GM12874 (cell line): ENCODE results near the gene DENND2A.
A peak's percentile ranks its signal among the peaks of the same experiment; 100 is the strongest.

ENCODE experiments used
- TF ChIP-seq, protein P1 (sequence below): IDR thresholded peaks from 2 replicates; pipeline ENCODE4 v1.5.1; 2011; ENCODE audit warnings: low read depth, mild to moderate bottlenecking, control low read depth, low read length, moderate library complexity; ENCODE audit not compliant: insufficient read depth

DENND2A gene

DNA sequence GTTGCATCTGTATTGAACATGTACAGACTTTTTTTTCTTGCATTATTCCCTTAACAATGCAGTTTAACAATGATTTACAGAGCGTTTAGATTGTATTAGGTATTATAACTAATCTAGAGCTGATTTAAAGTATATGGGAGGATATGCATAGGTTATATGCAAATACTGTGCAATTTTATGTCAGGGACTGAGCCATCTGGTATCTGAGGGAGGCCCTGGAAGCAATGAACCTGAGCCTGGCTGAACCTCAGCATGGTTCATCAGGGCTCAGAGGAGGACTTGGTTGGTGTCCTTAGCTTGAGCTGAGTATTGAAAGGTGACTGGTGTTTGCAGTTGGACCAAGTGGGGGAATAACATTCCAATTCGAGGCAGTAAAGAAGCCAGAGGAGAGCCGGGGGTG, 36.9 kb upstream of the DENND2A start:
- TF ChIP-seq, protein P1, sequence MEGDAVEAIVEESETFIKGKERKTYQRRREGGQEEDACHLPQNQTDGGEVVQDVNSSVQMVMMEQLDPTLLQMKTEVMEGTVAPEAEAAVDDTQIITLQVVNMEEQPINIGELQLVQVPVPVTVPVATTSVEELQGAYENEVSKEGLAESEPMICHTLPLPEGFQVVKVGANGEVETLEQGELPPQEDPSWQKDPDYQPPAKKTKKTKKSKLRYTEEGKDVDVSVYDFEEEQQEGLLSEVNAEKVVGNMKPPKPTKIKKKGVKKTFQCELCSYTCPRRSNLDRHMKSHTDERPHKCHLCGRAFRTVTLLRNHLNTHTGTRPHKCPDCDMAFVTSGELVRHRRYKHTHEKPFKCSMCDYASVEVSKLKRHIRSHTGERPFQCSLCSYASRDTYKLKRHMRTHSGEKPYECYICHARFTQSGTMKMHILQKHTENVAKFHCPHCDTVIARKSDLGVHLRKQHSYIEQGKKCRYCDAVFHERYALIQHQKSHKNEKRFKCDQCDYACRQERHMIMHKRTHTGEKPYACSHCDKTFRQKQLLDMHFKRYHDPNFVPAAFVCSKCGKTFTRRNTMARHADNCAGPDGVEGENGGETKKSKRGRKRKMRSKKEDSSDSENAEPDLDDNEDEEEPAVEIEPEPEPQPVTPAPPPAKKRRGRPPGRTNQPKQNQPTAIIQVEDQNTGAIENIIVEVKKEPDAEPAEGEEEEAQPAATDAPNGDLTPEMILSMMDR: no peak

DNA sequence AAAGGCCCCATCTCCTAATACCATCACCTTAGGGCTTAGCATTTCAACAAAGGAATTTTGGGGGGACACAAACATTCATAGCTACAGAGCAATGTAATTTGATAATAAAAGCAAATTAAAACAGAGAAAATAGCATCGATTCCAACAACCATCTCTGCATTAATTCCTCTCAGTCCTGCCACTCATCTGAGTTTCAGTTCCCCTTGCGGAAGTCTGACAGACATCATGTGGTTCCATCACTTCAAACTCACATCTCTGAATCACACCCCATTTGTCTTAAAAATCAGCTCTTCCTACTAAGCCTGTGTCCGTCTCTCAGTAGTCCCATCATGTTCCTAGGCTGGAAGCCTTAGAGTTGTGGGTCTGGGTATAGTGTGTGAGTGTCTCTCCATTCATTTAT, 35.7 kb upstream of the DENND2A start:
- TF ChIP-seq, protein P1: no peak

DNA sequence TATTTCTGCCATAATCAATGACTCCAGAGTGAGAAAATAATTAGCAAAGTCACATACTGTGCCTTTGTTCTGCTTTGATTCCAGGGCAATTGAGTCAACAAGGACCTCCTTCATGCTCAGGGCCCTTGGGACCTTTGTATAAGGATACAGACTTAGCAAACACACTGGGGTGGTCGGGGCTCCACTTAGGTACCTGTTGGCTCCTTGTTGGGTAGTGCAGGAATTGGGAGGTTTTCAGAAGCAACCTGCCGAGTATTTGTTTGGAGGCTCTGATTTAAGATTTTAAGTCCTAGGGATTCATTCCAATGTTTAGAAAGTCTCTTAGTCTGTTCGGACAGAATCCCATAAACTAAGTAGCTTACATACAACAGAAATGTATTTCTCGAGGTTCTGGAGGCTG, 35.1 kb upstream of the DENND2A start:
- TF ChIP-seq, protein P1: no peak

DNA sequence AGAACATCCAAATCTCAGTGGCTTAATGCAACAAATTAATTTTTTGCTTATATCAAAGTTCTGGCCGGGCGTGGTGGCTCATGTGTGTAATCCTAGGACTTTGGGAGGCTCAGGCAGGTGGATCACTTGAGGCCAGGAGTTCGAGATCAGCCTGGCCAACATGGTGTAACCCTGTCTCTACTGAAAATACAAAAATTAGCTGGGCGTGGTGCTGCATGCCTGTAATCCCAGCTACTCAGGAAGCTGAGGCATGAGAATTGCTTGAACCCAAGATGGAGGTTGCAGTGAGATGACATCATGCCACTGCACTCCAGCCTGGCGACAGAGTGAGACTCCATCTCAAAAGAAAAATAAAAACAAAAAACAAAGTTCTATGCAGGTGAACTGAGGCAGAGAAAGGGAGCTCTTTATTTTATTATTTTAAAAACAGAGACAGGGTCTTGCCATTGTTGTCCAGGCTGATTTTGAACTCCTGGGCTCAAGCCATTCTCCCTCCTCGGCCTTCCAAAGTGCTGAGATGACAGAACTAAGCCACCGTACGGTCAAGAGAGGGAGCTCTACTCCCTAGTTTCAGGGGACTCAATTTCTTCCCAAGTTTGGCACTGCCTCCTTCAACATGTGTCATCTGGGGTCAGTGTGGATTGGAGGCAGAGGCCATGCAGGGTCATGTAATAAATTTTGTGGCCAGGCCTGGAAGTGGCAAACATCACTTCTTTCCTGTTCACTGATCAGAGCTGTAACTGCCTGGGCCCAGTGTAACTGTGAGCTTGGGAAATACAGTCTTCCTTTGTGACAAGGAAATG, 34.5 kb upstream of the DENND2A start:
- TF ChIP-seq, protein P1: peak; percentile 35; the same call in 1 of the 2 replicates

DNA sequence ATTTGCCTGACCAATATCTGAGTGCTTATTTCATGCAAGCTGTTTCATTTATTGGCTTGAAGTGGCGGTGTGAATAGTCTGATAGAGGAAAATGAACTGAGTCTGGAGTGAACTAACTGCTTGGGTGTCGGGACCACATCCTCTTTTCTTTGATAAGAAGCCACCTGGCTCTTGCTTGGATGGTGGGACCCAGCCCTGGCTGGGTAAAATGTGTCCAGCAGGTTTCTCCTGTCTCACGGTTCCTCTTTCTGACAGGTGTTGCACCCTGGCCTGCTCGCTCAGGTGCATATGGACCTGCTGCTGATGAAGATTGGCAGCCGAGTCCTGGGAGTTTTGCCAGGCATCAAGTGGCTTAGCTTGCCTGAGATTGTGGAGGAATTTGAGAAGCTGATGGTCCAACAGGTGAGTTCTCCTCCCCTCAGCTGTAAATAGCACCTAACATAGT, 33.8 kb upstream of the DENND2A start:
- TF ChIP-seq, protein P1: no peak

DNA sequence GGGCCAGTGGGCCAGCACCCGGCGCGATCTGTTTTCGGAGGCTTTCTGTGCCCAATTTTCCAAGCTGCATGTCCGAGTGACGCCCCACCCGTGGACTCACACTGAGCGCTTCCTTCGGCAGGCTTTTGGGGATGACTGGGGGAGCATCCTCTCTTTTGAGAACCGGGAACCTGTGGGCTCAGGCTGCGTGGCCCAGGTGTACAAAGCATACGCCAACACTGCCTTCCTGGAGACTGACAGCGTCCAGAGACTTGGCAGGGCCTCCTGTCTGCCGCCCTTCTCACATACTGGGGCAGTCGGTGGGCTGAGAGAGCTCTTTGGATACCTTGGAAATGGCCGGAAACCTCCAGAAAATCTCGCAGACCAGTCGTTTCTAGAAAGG, 33.2 kb upstream of the DENND2A start:
- TF ChIP-seq, protein P1: no peak

DNA sequence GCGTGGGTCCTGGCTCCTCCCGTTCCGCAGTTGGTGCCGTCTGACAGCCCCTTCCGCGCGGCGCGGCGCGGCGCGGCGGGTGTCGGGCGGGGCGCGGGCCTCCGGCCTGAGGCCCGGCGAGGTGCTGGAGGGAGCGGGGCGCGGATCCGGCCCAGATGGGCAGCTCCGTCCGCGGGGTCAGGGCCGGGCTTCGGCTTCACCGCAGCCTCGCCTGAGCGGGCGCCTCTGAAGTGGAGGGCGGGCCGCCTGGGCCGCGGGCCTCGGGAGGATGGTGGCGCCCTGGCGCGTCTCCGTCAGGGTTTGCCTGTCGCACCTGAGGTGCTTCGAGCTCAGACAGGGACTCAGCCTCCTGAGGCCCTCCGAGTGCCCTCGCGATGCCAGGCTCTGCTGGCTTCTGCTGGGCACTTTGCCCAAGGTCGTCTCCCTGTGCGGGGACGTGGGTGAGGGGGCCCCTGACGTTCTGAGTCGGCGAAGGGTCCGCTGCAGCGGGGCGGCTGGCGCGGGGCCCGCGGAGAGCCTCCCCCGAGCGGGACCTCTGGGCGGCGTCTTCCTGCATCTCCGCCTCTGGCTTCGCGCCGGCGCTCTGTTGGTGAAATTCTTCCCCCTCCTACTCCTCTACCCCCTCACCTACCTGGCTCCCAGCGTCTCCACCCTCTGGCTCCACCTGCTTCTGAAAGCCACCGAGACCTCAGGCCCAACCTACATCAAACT, 32.6 kb upstream of the DENND2A start:
- TF ChIP-seq, protein P1: no peak
